GM12874 (cell line): ENCODE data around the gene CNTRL.

Experiments
- CTCF ChIP-seq: IDR thresholded peaks from 2 replicates; pipeline ENCODE4 v1.5.1; 2011; ENCODE audit warnings: low read depth, mild to moderate bottlenecking, control low read depth, low read length, moderate library complexity; ENCODE audit not compliant: insufficient read depth

Gene CNTRL

GRCh38 chr9:121185178-121185745 is 110.5 kb downstream of the CNTRL start:
- TF ChIP-seq CTCF = no peak

GRCh38 chr9:121185774-121186403 is 111.1 kb downstream of the CNTRL start:
- no peak for TF ChIP-seq CTCF

- TF ChIP-seq CTCF = no peak
Observed at GRCh38 chr9:121187636-121188305, 113.0 kb downstream of the CNTRL start.

GRCh38 chr9:121189006-121189405 is 114.3 kb downstream of the CNTRL start:
- TF ChIP-seq CTCF = no peak

- TF ChIP-seq CTCF = no peak
Observed at GRCh38 chr9:121189660-121190059, 114.9 kb downstream of the CNTRL start.

GRCh38 chr9:121191235-121191634 is 116.5 kb downstream of the CNTRL start:
- TF ChIP-seq CTCF = no peak

GRCh38 chr9:121192518-121192917 is 117.8 kb downstream of the CNTRL start:
- TF ChIP-seq CTCF = no peak
